ENCODE results near the gene KLK13.

Gene KLK13, protein sequence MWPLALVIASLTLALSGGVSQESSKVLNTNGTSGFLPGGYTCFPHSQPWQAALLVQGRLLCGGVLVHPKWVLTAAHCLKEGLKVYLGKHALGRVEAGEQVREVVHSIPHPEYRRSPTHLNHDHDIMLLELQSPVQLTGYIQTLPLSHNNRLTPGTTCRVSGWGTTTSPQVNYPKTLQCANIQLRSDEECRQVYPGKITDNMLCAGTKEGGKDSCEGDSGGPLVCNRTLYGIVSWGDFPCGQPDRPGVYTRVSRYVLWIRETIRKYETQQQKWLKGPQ

DNA sequence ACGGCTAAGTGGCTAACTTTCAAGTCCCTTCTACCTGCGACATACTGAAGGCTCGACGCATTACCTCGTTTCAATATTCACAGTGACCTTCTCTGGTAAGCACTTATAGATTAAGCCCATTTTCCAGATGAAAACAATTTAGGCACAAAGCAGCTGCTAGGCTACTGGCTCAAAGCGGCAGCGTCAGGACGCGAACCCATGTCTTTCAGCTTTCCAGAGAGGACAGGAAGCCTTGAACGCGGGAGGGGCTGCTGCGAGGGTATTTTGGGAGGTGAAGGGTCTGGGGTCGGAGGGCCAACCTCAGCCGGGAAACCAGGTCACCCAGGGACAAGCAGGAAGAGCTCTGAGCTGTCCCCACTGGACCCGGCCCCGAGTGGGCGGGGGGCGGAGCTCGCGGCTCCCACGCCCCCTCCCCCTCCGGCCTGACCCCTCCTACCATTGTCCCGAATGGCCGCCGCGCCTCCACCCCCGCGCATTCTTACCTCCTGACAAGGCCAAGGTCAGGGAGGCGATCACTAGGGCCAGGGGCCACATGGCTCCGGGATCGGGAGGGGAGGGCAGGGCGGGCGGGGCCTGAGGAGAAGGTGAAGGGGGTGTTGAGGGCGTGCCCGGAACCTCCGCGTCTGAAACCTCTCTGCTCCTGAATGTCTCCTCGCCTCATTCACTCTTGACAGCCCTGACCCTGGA lies at the start of gene KLK13:
Gene KLK13, minus strand, starts transcription at position 559 of the 687 bp plus-strand sequence. Its CDS starts 25 bp downstream, at position 534.
- DNase-seq: peak; percentile 50

DNA sequence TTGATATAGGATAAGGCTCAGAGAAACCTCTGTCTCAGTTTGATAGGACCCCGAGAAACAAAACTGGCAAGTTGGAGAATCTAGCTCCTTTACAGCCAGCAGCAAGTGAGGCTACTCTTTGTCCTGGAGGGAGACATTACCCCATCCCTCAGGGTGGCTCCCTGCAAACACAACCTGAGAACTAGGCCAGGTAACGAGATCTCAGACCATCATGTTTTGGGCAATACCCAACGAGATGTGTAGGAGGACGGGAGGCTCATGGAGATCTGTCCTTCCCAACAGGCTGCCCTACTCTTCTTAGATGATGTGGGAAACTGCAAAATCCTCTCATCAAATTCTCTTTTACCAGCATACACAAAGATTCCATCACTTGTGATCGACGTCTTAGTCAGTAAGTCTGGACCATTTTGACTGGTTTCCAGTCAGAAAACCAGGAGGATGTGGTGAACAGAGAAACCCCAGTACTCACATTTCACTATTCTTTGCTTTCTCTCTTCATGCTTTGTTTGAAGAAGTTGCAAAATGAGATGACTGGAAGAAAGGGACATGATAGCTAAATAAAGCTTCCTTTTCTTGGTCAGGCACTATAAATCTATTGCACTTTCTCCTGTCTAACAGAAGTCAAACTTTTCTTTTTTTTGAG lies 49.3 kb upstream of the KLK13 start:
- DNase-seq: no peak

DNA sequence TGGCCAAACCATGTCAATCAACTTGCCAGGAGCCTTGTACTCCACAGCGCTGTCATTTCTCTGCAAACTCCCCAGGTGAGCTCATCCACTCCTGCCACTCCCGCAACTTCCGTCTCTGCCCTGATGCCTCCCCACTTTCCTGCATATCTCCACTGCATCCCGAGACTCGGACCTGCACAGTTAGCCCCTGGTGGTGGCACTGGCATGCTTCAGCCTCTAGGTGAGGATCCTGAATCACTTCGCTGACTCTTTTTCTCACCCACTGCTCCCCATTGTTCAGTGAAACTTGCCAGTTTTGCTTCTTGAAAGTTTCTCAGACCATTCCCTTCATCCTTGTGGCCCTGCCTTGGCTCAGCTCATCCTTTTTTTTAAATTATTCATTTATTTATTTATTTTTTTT lies 46.7 kb upstream of the KLK13 start:
- DNase-seq: peak; percentile 55

DNA sequence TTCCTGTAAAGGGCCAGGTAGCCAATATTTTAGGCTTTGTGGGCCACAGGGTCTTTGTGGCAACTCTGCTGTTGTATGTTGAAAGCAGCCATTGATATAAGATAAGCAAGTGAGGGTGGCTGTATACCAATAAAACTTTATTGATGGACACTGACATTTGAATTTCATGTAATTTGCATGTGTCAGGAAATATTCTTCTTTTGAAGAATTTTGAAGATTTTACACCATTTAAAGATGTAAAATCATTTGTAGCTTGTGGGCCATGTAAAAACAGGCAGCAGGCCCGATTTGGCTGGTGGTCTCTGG lies 45.7 kb upstream of the KLK13 start:
- DNase-seq: no peak

DNA sequence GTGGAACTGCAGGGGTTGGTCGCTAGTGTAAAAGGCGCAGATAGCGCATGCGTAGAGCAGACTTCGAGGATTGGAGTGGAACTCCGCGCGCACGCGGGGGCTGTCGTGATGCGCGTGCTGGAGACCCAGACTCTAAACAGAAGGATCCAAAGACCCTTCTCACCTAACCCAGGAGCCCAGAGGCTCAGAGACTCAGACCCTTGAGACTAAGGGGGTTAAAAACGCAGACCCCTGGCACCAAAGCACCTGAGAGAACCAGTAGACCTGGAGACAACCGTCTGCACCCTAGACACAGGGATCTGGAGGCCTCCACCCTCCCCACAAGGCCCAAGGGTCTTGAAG lies 43.9 kb upstream of the KLK13 start:
- no peak for DNase-seq

DNA sequence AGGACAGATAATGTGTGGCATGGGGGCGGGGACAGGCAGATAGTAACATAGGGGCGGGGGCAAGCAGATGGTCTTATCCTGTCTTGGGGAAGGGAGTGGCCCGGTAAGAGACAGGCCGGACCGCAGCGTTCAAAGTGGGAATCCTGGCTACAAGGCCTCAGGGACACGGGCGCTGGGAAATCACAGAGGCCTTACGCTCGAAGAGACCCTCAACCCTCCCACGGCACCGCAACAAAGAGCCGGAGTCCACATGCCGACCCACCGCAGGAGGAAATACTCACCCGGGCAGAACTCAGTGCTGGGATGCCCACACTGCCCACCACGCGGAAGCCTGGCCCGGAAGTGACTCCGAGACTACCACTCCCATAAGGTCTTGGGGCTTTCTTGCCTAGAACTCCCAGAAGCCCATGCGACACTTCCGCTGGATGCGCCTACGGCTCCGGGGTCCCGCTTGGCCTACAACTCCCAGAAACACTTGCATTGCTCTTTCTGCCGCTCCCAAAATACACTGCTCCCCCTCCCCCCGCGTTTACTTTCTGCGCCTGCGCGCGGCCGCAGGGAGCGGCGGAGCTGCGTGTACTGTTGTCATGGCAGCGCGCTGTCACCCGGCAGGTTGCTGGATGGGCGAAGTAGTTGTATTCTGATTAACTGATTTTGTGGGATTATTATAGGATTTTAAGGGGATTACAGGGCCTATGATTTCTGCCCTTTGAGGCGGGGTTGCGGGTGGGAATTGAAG lies 43.3 kb upstream of the KLK13 start, which contains the start of gene CTU1:
Gene CTU1, minus strand, starts transcription at position 344 of the 739 bp plus-strand sequence. CDS start 3,840 bp downstream, outside the sequence.
- peak; percentile 99 for DNase-seq

DNA sequence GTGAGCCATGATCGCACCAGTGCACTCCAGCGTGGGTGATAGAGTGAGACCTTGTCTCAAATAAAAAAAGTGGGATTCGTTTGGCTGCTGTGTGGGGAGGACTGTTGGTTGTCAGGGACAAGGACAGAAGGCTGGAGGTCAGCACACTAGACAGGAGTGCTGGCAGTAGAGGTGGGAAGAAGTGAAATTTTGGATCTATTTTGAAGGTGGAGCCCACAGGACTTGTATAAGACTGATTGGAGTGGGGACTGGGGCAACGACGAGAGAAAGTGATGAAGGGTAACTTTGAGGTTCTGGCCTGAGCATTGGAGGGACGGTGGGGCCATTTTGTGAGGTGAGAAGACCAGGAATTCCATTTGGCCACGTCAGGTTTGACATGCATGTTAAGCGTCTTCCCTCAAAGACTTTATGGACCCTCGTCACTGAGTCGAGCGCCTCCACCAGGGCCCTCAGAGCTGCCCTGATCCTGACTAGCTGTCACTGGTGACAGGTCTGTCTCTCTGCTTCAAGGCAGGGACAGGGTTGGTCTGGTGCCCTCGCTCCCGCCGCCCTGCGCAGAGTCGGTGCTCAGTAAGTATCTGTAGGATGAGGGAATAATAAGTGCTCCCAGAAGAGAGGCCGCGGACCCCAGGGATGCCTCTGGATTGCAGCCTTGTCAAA lies 42.6 kb upstream of the KLK13 start:
- DNase-seq: no peak

DNA sequence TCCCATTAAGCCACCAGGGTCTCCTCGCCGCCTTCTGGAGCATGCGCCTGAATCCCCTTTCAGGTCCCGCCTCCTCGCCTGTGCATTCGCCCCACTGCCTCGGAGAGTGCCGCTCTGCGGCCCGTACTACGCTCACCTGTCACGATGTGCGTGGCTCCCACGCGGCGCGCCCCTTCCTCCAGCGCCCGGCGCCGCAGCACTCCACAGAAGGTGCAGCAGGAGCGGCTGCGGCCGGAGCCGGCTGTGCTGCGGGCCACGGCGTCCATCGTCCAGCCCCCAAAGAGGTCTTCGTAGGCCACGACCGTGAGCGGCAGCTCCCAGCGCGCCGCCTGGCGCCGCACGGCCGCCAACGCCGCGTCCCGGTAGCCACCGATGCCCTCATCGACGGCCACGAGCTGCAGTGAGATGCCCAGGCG lies 39.0 kb upstream of the KLK13 start:
- no peak for DNase-seq

DNA sequence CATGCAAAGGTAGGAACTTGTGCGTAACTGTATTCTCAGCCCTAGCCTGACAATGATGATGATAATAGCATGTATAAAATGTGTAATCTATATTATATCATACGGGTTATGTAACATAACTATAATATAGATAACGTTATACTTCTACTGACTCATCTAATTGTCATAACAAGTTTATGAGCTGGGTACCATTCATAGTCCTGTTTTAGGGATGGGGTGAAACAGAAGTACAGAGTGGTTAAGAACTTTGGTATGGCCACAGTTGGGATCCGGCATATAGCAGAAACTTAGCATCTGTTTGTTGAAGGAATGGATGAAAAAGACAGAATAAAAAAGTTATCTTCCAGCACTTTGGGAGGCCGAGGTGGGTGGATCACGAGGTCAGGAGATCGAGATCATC lies 38.1 kb upstream of the KLK13 start:
- no peak for DNase-seq

DNA sequence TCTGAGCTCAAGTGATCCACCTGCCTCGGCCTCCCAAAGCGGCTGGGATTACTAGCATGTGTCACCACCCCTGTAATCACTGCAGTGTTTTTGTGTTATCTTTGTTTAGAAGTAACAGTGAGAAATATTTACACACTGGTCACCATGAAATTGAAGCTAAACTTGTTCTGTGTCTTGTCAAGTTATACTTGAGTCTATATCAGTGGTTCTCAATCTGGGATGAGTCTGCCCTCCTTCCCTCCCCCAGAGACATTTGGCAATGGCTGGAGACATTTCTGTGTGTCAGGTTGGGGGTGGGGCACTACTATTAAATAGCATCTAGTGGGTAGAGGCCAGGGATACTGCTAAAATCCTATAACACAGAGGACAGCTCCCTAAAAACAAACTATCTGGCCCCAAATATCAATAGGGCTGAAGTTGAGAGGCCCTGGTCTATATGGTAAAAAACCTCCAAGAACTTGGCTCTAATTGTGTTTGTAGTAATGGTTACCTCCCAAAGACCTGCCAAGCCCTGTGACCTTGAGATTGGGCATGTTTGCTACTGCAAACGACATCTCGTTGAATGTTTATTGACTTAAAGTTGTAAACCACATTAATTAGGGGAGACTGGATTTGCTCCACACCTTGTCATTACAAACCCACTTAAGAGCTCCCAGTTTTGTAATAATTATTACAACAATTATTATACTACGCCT lies 36.4 kb upstream of the KLK13 start:
- DNase-seq: no peak

DNA sequence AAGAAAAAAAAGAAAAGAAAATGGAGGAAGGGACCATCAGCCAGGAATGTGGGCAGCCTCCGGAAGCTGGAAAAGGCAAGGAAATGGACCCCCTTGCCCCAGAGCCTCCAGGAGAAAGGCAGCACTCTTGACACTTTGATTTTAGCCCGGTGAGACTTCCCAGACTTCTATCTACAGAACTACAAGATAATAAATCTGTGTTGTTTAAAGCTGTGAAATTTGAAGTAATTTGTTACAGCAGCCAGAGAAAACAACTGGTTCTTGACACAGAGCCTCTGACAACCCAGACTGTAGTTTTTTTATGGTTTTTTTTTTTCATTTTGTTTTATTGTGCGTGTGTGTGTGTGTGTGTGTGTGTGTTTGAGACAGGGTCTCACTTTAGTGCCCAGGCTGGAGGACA lies 35.7 kb upstream of the KLK13 start:
- DNase-seq: no peak

DNA sequence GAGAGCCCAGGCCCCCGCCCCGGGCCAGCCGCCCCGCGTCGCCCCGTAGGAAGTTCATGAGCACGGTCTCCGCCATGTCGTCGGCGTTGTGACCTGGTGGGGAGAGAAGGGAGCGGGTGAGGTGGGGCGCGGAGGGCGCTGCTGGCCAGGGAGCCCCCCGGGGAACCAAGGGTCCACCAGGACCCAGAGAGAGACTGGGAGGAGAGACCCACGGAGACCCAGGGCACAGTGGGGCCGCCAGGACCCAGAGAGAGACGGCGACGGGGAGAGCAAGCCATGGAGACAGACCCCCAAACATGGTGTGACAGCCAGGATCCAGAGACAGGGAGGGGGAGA lies 34.1 kb upstream of the KLK13 start:
- no peak for DNase-seq

DNA sequence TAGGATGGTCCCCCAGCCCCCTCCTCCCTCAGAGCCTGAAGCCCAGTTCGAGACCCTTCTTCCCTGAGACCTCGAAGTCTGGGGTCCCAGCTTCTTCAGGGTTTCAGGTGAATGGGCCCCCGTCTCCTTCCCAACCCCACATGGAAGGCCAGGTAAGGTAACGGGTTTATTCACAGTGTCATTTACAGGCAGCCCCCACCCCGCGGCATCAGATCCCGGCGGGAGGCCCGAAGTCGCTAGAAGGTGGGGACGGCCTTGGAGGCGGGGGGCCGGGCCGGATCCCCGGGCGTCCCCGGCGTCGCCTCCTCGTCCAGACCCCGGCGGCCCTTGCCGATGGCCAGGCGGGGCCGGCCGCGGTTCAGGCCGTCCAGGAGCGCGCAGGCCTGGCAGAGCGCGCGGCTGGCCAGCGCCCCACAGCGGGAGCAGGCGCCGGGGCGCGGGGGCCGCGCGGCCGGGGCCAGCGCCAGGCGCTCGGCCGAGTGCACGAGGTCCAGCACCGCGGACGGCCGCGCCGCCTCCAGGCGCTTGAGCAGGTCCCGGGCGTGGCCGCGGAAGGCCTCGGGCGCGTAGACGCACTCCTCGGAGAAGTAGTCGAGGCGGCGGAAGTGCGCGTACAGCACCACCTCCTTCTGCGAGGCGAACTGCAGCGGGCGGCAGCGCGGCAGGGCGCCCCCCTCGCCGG lies 33.6 kb upstream of the KLK13 start:
- no peak for DNase-seq

DNA sequence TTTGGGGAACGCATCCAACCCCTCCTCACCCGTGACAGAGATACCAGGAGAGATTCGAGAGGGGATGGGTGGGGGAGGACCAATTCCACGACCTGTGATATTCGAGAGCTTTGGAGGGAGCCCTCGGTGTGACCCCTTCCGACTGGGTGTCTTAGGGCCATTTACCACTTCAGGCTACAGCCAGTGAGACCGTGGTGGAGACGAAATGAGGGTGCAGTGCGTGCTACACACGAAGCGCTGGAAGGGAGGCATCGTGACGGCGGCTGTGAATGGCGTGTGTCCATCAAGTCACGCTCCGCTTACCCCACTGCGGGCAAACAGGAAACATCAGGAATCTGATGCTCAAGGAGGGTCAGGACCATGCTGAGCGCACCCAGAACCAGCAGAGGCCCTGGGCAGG lies 32.9 kb upstream of the KLK13 start:
- DNase-seq: peak; percentile 51

DNA sequence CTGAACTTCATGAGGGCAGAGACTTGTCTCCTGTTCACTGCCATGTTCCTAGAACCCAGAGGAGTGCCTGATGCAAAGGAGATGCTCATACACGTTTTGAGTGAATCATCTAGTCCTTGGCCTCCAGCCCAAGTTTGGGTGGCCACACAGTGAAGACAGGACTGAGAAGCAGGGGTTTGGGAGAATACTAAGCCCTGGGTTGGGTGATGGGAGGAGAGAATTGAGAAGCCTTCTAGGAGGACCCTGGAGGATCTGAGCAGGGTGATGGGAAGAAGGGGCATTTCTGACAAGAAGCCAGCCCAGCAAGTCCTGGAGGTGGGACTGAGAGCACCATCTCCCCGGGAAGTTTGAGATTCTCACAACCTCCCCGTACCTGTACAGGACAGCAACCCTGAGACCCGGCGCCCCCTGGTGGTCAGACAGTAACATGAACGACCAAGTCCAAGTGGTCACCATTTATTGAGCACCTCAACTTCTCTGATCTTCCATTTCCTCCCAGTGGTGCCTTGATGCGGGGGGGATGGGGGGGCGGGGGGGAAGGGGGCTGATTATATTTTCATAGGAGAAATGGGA lies 32.4 kb upstream of the KLK13 start:
- peak; percentile 83 for DNase-seq

DNA sequence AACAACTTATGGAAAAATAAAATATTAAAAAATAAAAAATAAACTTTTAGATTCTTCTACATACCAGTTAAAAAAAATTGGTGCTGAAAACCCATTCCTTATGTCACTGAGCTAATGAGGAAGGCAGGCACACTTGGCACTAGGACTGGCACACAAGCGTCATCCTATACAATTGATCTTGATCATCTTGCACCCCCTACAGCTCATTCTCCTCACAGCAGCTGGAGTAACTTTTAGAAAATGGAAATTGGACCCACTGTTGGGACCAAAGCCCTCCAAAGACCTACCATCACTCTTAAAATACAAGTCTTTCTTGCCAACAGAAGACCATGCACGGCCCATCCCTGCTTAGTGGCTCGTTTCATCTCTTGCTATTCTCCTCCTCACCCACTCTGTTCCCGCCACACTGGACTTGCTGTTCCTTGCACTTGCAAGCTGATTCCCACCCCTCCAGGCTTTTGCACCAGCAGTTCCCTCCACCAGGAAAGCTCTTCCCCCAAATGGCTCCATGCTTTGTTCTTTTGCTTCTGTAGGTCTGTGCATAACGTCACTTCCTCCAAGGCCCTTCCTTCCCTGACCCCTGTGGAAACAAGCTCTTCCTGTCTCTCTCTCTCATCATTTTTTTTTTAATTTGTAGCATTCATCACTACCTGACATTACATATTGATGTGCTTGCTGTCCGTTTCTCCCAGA lies 31.7 kb upstream of the KLK13 start:
- DNase-seq: peak; percentile 51

DNA sequence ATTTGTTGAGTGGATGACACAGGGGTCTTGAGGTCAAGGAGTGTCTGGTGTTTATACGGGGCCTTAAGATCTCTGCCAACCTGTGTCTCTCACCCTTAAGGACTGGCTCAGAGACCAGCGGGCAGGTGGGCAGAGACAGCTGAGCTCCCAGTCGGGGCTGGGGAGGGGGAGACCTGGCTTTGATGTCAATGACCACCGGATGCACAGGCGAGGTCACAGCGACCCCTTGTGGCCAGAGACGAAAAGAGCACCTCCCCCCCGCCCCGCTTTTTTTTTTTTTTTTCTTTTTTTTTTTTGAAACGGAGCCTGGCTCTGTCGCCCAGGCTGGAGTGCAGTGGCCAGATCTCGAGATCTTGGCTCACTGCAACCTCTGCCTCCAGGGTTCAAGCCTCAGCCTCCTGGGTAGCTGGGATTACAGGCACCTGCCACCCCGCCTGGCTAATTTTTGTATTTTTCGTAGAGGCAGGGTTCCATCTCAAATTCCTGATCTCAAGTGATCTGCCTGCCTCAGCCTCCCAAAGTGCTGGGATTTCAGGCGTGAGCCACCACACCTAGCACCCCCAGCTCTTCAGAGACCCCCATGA lies 29.9 kb upstream of the KLK13 start:
- peak; percentile 70 for DNase-seq

DNA sequence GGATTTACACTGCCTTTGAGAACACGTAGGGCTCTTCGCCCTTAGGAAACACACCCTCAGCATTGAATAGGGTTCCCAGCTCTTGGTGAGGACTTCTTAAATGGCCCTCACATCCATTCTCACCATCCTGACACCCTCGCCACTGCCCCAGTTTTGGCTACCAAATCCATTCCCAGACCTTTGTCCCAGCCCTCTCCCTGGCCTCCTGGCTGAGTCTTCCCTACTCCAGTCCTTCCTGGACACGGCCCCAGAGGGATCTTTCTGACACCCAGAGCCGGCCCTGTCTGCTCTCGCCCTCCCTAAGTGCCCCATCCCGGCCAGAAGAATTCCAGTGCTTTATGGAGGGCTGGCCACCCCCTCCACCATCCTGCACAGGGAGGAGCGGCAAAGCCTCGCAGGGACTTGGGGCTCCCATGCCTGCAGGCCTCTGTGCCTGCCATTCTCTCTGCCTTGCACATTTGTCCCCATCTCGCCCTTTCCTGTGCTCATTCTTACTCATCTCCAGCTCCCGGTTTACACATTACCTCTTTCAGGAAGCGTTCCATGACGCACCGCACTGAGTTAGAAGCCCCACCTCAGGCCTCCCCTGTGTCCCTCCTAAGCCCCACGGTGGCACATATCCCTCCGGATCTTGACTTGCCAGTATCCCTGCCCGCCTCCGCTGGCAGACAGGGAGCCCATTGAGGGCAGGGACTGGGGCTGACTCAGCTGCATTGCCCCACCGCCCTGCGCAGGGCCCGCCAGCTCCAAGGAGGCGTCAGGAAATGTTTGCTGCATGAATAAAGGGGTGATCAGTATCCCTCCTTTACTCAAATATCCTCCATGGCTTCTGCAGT lies 28.8 kb upstream of the KLK13 start:
- DNase-seq: peak; percentile 53

DNA sequence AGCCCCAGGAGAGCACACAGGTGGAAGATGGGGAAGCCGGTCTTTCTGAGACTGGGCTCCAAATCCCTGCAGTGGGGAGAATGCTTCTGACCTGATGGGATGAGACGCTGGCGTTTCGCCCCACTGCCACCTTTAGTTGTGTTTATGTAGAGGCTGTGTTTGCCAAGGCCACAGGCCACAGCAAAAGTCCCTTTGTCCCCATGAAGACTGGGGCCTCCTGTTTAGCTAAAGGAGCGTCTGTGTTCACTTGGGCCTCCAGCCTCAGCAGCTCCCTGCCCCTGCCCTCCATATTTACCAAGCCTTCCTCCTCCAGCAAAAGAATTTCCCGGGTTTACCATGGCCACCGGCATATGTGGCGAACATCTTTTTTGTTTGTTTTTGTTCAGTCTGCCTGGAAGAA lies 28.2 kb upstream of the KLK13 start:
- peak; percentile 74 for DNase-seq
